SK-N-MC (cell line): ENCODE measurements around the gene IGFN1.

Source experiments
- EZH2 ChIP-seq: fragments of 200-600 bp; sonication (generic); IDR thresholded peaks from one replicate; pipeline ENCODE4 v1.6.1; 2017; ENCODE audit warnings: antibody characterized with exemption
- FOXP2 ChIP-seq: optimal IDR thresholded peaks from 2 replicates; pipeline ENCODE3; 2011; ENCODE audit warnings: mild to moderate bottlenecking, moderate library complexity; ENCODE audit not compliant: insufficient read depth; ENCODE audit errors: extremely low read length, control extremely low read depth
- POLR2AphosphoS5 ChIP-seq: IDR thresholded peaks from 2 replicates; pipeline ENCODE4 v1.6.1; 2012; ENCODE audit warnings: mild to moderate bottlenecking, low read depth, low read length, borderline replicate concordance

DNA sequence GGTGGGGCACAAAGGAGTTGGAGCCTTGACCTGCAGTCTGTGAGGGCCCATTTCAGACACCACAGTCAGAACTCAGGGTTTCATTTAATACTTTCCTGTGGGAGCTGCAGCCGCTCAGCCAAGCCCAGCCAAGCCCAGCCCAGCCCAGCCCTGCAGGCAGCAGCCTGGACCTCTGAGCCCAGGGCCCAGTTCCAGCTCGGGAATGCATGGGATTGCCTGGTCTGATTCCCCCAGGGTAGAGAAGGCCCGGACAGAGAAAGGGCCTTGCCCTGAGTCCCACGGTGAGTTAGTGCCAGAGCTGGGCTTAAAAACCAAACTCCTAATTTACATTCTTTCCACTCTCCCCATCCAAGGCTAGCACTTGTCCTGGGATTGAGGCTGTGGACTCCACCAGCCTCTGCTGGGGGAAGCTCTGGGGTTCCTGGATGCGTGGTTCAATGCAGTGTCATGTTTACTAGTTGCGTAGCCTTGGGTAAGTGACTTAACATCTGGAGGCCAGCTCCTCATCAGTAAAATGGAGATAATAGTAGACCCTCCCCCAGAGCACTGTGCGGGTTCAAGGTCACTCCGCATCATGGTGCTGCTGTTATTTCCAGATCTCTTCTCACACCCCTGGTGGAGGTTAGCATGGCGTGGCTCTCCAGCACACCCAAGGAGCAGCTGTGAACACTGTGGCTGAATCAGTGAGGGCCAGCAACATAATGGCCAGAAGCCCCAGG lies 63.4 kb downstream of the IGFN1 start:
- TF ChIP-seq EZH2 (no peak), POLR2AphosphoS5 (no peak), FOXP2 (no peak)
